ENCODE results near the gene CBY2. TPM values are rescaled to one million over a fixed set of nuclear protein-coding genes. Genes with fewer than 3 reads are reported as not detected.

CBY2 gene
- total RNA-seq, 2 donors from 2014 or later = not detected

GRCh38 chr13:45733361-45733760 lies 31.2 kb downstream of the CBY2 start:
- Histone ChIP-seq H3K4me3 (no peak overlapping the region), H3K27me3 (no peaks in the 10 kb centered on the region), H3K4me1 (peaks cover 11% of the 10 kb centered on the region), H3K36me3 (replicated peaks in 1 of 2; ENCODE audit: insufficient read depth in 1 of 2, low read depth in 2 of 2) (no peaks in the 10 kb centered on the region), H3K27ac (no peak overlapping the region), H3K9me3 (no peaks in the 10 kb centered on the region)
- ATAC-seq = no peak
- 79 to 89% methylated on average over 5 of the region's 5 CpGs for WGBS, 2 donors
- no peak for DNase-seq
- no peak for TF ChIP-seq CTCF (IDR thresholded peaks at IDR 0.05)
- TF ChIP-seq POLR2A (IDR thresholded peaks at IDR 0.05) = no peak
- intact Hi-C loops (cut with DNase I) = no loop called here

GRCh38 chr13:45737571-45738017 lies 35.5 kb downstream of the CBY2 start:
- intact Hi-C loops (cut with DNase I) = no loop called here
- DNase-seq = no peak
- H3K27me3 ChIP-seq = no peaks in the 10 kb centered on the region
- TF ChIP-seq POLR2A (IDR thresholded peaks at IDR 0.05) = no peak
- no peak for TF ChIP-seq CTCF (IDR thresholded peaks at IDR 0.05)
- H3K4me3 ChIP-seq = no peak overlapping the region
- no peaks in the 10 kb centered on the region for H3K9me3 ChIP-seq
- 46 to 47% methylated on average over 2 of the region's 2 CpGs for WGBS, 2 donors
- H3K36me3 ChIP-seq (replicated peaks in 1 of 2; ENCODE audit: insufficient read depth in 1 of 2, low read depth in 2 of 2) = no peaks in the 10 kb centered on the region
- no peak overlapping the region for H3K27ac ChIP-seq
- no peaks in the 10 kb centered on the region for H3K4me1 ChIP-seq
- ATAC-seq = no peak

- DNase-seq (no peak), ATAC-seq (no peak)
- no peak overlapping the region for H3K27ac ChIP-seq
- intact Hi-C loops (cut with DNase I) = no loop called here
- TF ChIP-seq POLR2A (IDR thresholded peaks at IDR 0.05) (no peak), CTCF (IDR thresholded peaks at IDR 0.05) (no peak)
- no peaks in the 10 kb centered on the region for H3K9me3 ChIP-seq
- no peaks in the 10 kb centered on the region for H3K36me3 ChIP-seq (replicated peaks in 1 of 2; ENCODE audit: insufficient read depth in 1 of 2, low read depth in 2 of 2)
- no peak overlapping the region for H3K4me3 ChIP-seq
- 83 to 87% methylated on average over 5 of the region's 5 CpGs for WGBS, 2 donors
- H3K4me1 ChIP-seq = no peaks in the 10 kb centered on the region
- H3K27me3 ChIP-seq = no peaks in the 10 kb centered on the region
Observed at GRCh38 chr13:45742985-45743384, 40.9 kb downstream of the CBY2 start.

GRCh38 chr13:45744979-45745378 lies 42.9 kb downstream of the CBY2 start:
- ATAC-seq = no peak
- intact Hi-C loops (cut with DNase I) = no loop called here
- Histone ChIP-seq H3K4me3 (no peak overlapping the region), H3K9me3 (no peaks in the 10 kb centered on the region), H3K27ac (no peak overlapping the region), H3K4me1 (no peaks in the 10 kb centered on the region), H3K27me3 (no peaks in the 10 kb centered on the region), H3K36me3 (replicated peaks in 1 of 2; ENCODE audit: insufficient read depth in 1 of 2, low read depth in 2 of 2) (no peaks in the 10 kb centered on the region)
- 74 to 78% methylated on average over 3 of the region's 3 CpGs for WGBS, 2 donors
- DNase-seq = no peak
- no peak for TF ChIP-seq POLR2A (IDR thresholded peaks at IDR 0.05)
- TF ChIP-seq CTCF (IDR thresholded peaks at IDR 0.05) = no peak

- TF ChIP-seq CTCF (IDR thresholded peaks at IDR 0.05) = no peak
- no peak for TF ChIP-seq POLR2A (IDR thresholded peaks at IDR 0.05)
- H3K4me1 ChIP-seq = no peaks in the 10 kb centered on the region
- WGBS, 2 donors = 79 to 81% methylated on average over 2 of the region's 2 CpGs
- no peaks in the 10 kb centered on the region for H3K9me3 ChIP-seq
- H3K4me3 ChIP-seq = no peak overlapping the region
- DNase-seq (no peak), ATAC-seq (no peak)
- no peaks in the 10 kb centered on the region for H3K36me3 ChIP-seq (replicated peaks in 1 of 2; ENCODE audit: insufficient read depth in 1 of 2, low read depth in 2 of 2)
- intact Hi-C loops (cut with DNase I) = no loop called here
- no peaks in the 10 kb centered on the region for H3K27me3 ChIP-seq
- no peak overlapping the region for H3K27ac ChIP-seq
Observed at GRCh38 chr13:45747071-45747470, 45.0 kb downstream of the CBY2 start.
